Measurements from ENCODE around the gene EZH1.

Gene EZH1

GRCh38 chr17:42708588-42708987 lies 36.3 kb downstream of the EZH1 start:
- DNase-seq: peak; percentile 16

GRCh38 chr17:42706732-42707131 lies 38.1 kb downstream of the EZH1 start:
- DNase-seq: peak; percentile 72

GRCh38 chr17:42704837-42705494 lies 39.9 kb downstream of the EZH1 start:
- DNase-seq: no peak

GRCh38 chr17:42704490-42704836 lies 40.4 kb downstream of the EZH1 start:
- DNase-seq: no peak

GRCh38 chr17:42702446-42702845 lies 42.4 kb downstream of the EZH1 start:
- no peak for DNase-seq

- no peak for DNase-seq
Observed at GRCh38 chr17:42700586-42701289, 44.1 kb downstream of the EZH1 start.

GRCh38 chr17:42699415-42699740 lies 45.5 kb downstream of the EZH1 start:
- no peak for DNase-seq

GRCh38 chr17:42698736-42699414 lies 46.0 kb downstream of the EZH1 start:
- DNase-seq: no peak

- no peak for DNase-seq
Observed at GRCh38 chr17:42697108-42697811, 47.6 kb downstream of the EZH1 start.

GRCh38 chr17:42695500-42695899 lies 49.3 kb downstream of the EZH1 start:
- DNase-seq: no peak

- DNase-seq: no peak
Observed at GRCh38 chr17:42694524-42694923, 50.3 kb downstream of the EZH1 start.

- no peak for DNase-seq
Observed at GRCh38 chr17:42692489-42692888, 52.4 kb downstream of the EZH1 start.

GRCh38 chr17:42691021-42691545 lies 53.8 kb downstream of the EZH1 start:
- no peak for DNase-seq

- DNase-seq: no peak
Observed at GRCh38 chr17:42690596-42690995, 54.2 kb downstream of the EZH1 start.

GRCh38 chr17:42687707-42688320 lies 57.0 kb downstream of the EZH1 start:
- no peak for DNase-seq

GRCh38 chr17:42686520-42687128 lies 58.2 kb downstream of the EZH1 start:
- no peak for DNase-seq

- no peak for DNase-seq
Observed at GRCh38 chr17:42685831-42686230, 59.0 kb downstream of the EZH1 start.

- no peak for DNase-seq
Observed at GRCh38 chr17:42684929-42685556, 59.8 kb downstream of the EZH1 start.

GRCh38 chr17:42683407-42684034 lies 61.3 kb downstream of the EZH1 start:
- DNase-seq: no peak

- no peak for DNase-seq
Observed at GRCh38 chr17:42682722-42683403, 62.0 kb downstream of the EZH1 start.

Measured in central memory CD4-positive, alpha-beta T cell (primary cell).